IMR-90 (cell line): ENCODE data around the gene DLX2. TPM values are rescaled to one million over a fixed set of nuclear protein-coding genes. Genes with fewer than 3 reads are reported as not detected.

Experiments used
- ATAC-seq: fragments of 200-7000 bp; cut with Tn5 transposase; 2 replicates; pipeline ENCODE4 v1.9.1; 2020; ENCODE audit warnings: low read depth, mild to moderate bottlenecking, moderate library complexity
- BruUV-seq: library from RNA; stranded (reverse); fragments of 400-500 nt; replicated peaks from 2 replicates; lab custom pipeline; 2021; lab: Mats Ljungman, UMichigan
- CTCF ChIA-PET: fragments of 300-600 bp; formaldehyde crosslinking; extraction: SDS; loops from one replicate; lab custom pipeline; 2021; ENCODE audit warnings: antibody characterized with exemption; lab: Yijun Ruan, JAX
- POLR2A ChIA-PET: fragments of 300-600 bp; sonication (Branson Sonifier 250); formaldehyde crosslinking; loops from one replicate; lab custom pipeline; 2022; ENCODE audit warnings: antibody characterized with exemption; ENCODE audit not compliant: unreplicated experiment; lab: Charles Lee
- DNase-seq: peaks from one replicate; pipeline ENCODE4 v3.0.0; 2013
- H2AFZ ChIP-seq: replicated peaks from 2 replicates; pipeline ENCODE3; 2013; ENCODE audit warnings: low read length, mild to moderate bottlenecking; ENCODE audit not compliant: poor library complexity
- H2AK5ac ChIP-seq: 2 replicates; pipeline ENCODE4 v1.6.1; 2013; ENCODE audit warnings: low read depth, low read length, inconsistent platforms
- H2AK9ac ChIP-seq: replicated peaks from 2 replicates; pipeline ENCODE3; 2013; ENCODE audit warnings: mild to moderate bottlenecking, low read depth, low read length, moderate library complexity; ENCODE audit not compliant: poor library complexity
- H2BK120ac ChIP-seq: 2 replicates; pipeline ENCODE4 v1.6.1; 2013; ENCODE audit warnings: low read depth, low read length, inconsistent platforms
- H2BK15ac ChIP-seq: 3 replicates; pipeline ENCODE4 v1.6.1; 2013; ENCODE audit warnings: low read depth, low read length, inconsistent platforms
- H2BK20ac ChIP-seq: 2 replicates; pipeline ENCODE4 v1.6.1; 2013; ENCODE audit warnings: low read depth, mild to moderate bottlenecking, inconsistent platforms, low read length, moderate library complexity
- H2BK5ac ChIP-seq: 2 replicates; pipeline ENCODE4 v1.6.1; 2013; ENCODE audit warnings: mild to moderate bottlenecking, low read depth, low read length, inconsistent platforms; ENCODE audit not compliant: poor library complexity, severe bottlenecking
- H3K14ac ChIP-seq: replicated peaks from 2 replicates; pipeline ENCODE4 v1.6.1; 2013; ENCODE audit warnings: low read depth, low read length, inconsistent platforms
- H3K18ac ChIP-seq: 2 replicates; pipeline ENCODE4 v1.6.1; 2013; ENCODE audit warnings: low read depth, low read length, control low read depth
- H3K23ac ChIP-seq: 2 replicates; pipeline ENCODE4 v1.6.1; 2013; ENCODE audit warnings: low read depth, low read length, inconsistent platforms
- H3K27ac ChIP-seq: 2 replicates; pipeline ENCODE4 v1.5.1; 2013; ENCODE audit warnings: mild to moderate bottlenecking, control low read depth, low read length; ENCODE audit not compliant: insufficient read depth
- H3K27me3 ChIP-seq: 2 replicates; pipeline ENCODE4 v1.6.1; 2013; ENCODE audit warnings: low read length; ENCODE audit not compliant: control insufficient read depth, insufficient read depth
- H3K36me3 ChIP-seq: 2 replicates; pipeline ENCODE4 v1.6.1; 2013; ENCODE audit warnings: low read length, mixed read lengths; ENCODE audit not compliant: control insufficient read depth, insufficient read depth
- H3K4ac ChIP-seq: 2 replicates; pipeline ENCODE4 v1.6.1; 2013; ENCODE audit warnings: low read depth, low read length, inconsistent platforms
- H3K4me1 ChIP-seq: 2 replicates; pipeline ENCODE4 v1.6.1; 2013; ENCODE audit warnings: low read length, mixed read lengths; ENCODE audit not compliant: control insufficient read depth, insufficient read depth
- H3K4me2 ChIP-seq: 2 replicates; pipeline ENCODE4 v1.6.1; 2013; ENCODE audit warnings: low read depth, mild to moderate bottlenecking, control low read depth, low read length, moderate library complexity
- H3K4me3 ChIP-seq: 2 replicates; pipeline ENCODE4 v1.5.1; 2013; ENCODE audit warnings: low read depth, mild to moderate bottlenecking, control low read depth, low read length, moderate library complexity; ENCODE audit not compliant: insufficient read depth
- H3K56ac ChIP-seq: 2 replicates; pipeline ENCODE4 v1.6.1; 2013; ENCODE audit warnings: low read length, inconsistent platforms; ENCODE audit not compliant: insufficient read depth; ENCODE audit errors: extremely low read depth
- H3K79me1 ChIP-seq, 2 experiments: 2 replicates each; pipeline ENCODE4 v1.6.1; 2013; ENCODE audit warnings: low read length in 2 of 2, inconsistent platforms in 1 of 2, low read depth in 1 of 2
- H3K9ac ChIP-seq: 2 replicates; pipeline ENCODE4 v1.6.1; 2013; ENCODE audit warnings: low read depth, low read length, control low read depth
- H3K9me1 ChIP-seq: 2 replicates; pipeline ENCODE4 v1.6.1; 2013; ENCODE audit warnings: low read length, inconsistent platforms; ENCODE audit not compliant: insufficient read depth
- H3K9me3 ChIP-seq: 2 replicates; pipeline ENCODE4 v1.6.1; 2013; ENCODE audit warnings: low read length; ENCODE audit not compliant: control insufficient read depth, insufficient read depth
- H4K20me1 ChIP-seq: 2 replicates; pipeline ENCODE4 v1.6.1; 2013; ENCODE audit warnings: low read length, inconsistent platforms; ENCODE audit not compliant: insufficient read depth
- H4K5ac ChIP-seq: 2 replicates; pipeline ENCODE4 v1.6.1; 2013; ENCODE audit warnings: mild to moderate bottlenecking, low read depth, low read length, control low read depth
- H4K8ac ChIP-seq, 2 experiments: 2 replicates each; pipeline ENCODE4 v1.6.1; 2013; ENCODE audit warnings: low read depth in 2 of 2, low read length in 2 of 2, control low read depth in 1 of 2, inconsistent platforms in 1 of 2
- H4K91ac ChIP-seq: 2 replicates; pipeline ENCODE4 v1.6.1; 2013; ENCODE audit warnings: low read depth, low read length, inconsistent platforms; ENCODE audit not compliant: insufficient read depth
- MAZ ChIP-seq: IDR thresholded peaks from 2 replicates; pipeline ENCODE4 v1.6.1; 2012; ENCODE audit warnings: low read depth, mild to moderate bottlenecking, low read length, improper control_type of control experiment, moderate library complexity, borderline replicate concordance
- MXI1 ChIP-seq: IDR thresholded peaks from 2 replicates; pipeline ENCODE4 v1.6.1; 2012; ENCODE audit warnings: low read depth, mild to moderate bottlenecking, low read length, moderate library complexity, borderline replicate concordance
- RCOR1 ChIP-seq: IDR thresholded peaks from 2 replicates; pipeline ENCODE4 v1.6.1; 2012; ENCODE audit warnings: mild to moderate bottlenecking, low read length, improper control_type of control experiment; ENCODE audit not compliant: insufficient replicate concordance
- WGBS, 2 experiments: methylation state at CpG; one replicate each; pipeline versions ENCODE4 v1.1.5 to v1.1.7; 2013; ENCODE audit warnings: missing lambda C conversion rate in 2 of 2; ENCODE audit not compliant: insufficient read length in 1 of 2; ENCODE audit errors: extremely low coverage in 2 of 2; 5-methylcytosine and 5-hydroxymethylcytosine counted together
- dilution Hi-C: fragments of 300-500 bp; cut with HindIII; formaldehyde crosslinking; loops from one replicate; pipeline ENCODE4 v1.14.3; 2018; ENCODE audit warnings: low sequenced_read_pairs; ENCODE audit not compliant: unreplicated experiment
- in situ Hi-C: fragments of 300-500 bp; cut with MboI; formaldehyde crosslinking; loops from 3 replicates; pipeline ENCODE4 v1.14.3; 2019; ENCODE audit warnings: low sequenced_read_pairs, inconsistent platforms, mixed read lengths
- intact Hi-C: fragments of 100-400 bp; cut with micrococcal nuclease; formaldehyde crosslinking; loops from 2 replicates; pipeline ENCODE4 v1.10.0; 2022
- polyA plus RNA-seq, 3 experiments: library from polyadenylated mRNA; depleted of rRNA; stranded (reverse); fragments of >200 nt; gene quantifications; 2 replicates each; pipeline ENCODE4 v1.2.3, GENCODE V29; 2012; ENCODE audit warnings: low replicate concordance in 1 of 3
- total RNA-seq: library from RNA; depleted of rRNA; stranded (reverse); fragments of >200 nt; gene quantifications from 2 replicates; pipeline ENCODE4 v1.2.3, GENCODE V29; 2012

DLX2 gene
- total and polyA plus RNA-seq, 2 of the 4 experiments (the other 2 are of a cell fraction) = 0.38 TPM; not detected in 1

DNA sequence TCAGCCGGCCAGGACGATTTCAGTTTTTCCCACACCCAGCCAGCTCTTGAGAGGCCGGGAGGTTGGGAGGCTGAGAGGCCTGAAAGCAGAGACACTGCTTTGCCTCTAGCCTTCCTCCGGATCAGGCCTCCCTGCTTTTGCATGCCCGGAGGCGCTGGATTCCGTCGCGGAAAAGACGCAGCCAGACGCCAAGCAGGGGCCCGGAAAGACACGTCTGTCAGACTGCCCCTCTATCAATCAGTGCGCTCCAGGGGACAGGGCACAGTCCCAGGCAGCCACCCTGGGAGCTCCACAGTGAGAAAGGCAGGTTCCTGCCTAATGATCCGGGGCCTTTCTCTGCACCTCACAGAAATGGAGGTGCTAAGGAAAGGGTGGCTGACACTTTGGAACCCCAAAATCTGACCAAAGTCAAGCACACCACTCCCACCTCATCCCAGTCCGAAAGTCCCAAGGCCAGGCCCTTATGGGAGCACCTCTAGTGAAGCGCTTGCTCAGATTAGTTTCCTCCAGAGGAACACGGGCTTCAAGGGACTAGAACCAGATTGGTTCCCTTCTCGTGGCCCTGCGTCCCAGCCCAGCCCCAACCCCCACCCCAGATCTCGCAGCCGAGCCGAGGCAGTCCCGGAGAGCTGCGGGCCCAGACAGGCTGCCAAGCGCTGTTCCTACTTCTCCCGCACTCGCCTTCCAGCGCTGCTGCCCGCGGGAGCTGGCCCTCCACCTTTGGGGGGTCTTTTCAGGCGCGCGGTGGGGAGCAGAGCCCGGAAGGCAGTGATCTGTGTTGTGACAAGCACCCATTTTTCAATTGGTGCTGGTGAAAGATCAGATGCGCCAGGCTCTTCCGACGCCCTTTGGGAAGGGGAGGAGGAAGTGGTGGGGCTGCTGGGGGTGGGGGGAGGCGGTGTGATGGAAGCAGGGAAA, 12.4 kb downstream of the DLX2 start:
- no peaks in the 10 kb centered on the region for H3K36me3 ChIP-seq
- no peak overlapping the region for H3K9ac ChIP-seq
- no peak overlapping the region for H2BK20ac ChIP-seq
- dilution Hi-C loops = no loop called here
- H2BK15ac ChIP-seq = no peak overlapping the region
- WGBS, 2 experiments = 14% methylated on average over 6 of the region's 39 CpGs; no CpG with 5 or more reads in 1 of the 2 experiments
- intact Hi-C loops = no loop called here
- H3K4me2 ChIP-seq = no peak overlapping the region
- no peak overlapping the region for H2AK9ac ChIP-seq
- H3K27me3 ChIP-seq = peaks cover 89% of the 10 kb centered on the region
- no peak overlapping the region for H2BK120ac ChIP-seq
- H2BK5ac ChIP-seq = no peak overlapping the region
- no peak overlapping the region for H4K8ac ChIP-seq
- H3K4me1 ChIP-seq = no peaks in the 10 kb centered on the region; the same call in 1 of the 2 replicates
- ATAC-seq (no peak), DNase-seq (no peak)
- no peak overlapping the region for H3K4me3 ChIP-seq
- TF ChIP-seq MAZ (no peak), MXI1 (no peak), RCOR1 (no peak)
- no peaks in the 10 kb centered on the region for H3K79me1 ChIP-seq
- no peak overlapping the region for H4K5ac ChIP-seq
- H3K9me1 ChIP-seq = no peaks in the 10 kb centered on the region
- ChIA-PET POLR2A (no interaction called here), CTCF (no interaction called here)
- in situ Hi-C loops = no loop called here
- peaks cover 5% of the 10 kb centered on the region; the same call in 1 of the 2 replicates for H3K9me3 ChIP-seq
- H3K56ac ChIP-seq = no peak overlapping the region
- H2AK5ac ChIP-seq = no peak overlapping the region
- no TSS peak for BruUV-seq
- no peak overlapping the region for H3K27ac ChIP-seq
- no peak overlapping the region for H3K23ac ChIP-seq
- H4K20me1 ChIP-seq = peaks cover 8% of the 10 kb centered on the region; the same call in 1 of the 2 replicates
- H3K14ac ChIP-seq = no peak overlapping the region
- H2AFZ ChIP-seq = no peak overlapping the region
- no peak overlapping the region for H4K91ac ChIP-seq
- no peak overlapping the region for H3K4ac ChIP-seq
- H3K18ac ChIP-seq = no peak overlapping the region
